HG03025 (cell line): ENCODE results near the gene KCNH8.
"Not testable (repeated sequence)": the region's sequence is repeated elsewhere in the genome, so short reads cannot be mapped to it uniquely, and the experiment has no call there.

ENCODE experiments used
- ATAC-seq: cut with Tn5 transposase; IDR thresholded peaks from one replicate; pipeline ENCODE4 v1.9.1; 2021; ENCODE audit warnings: mild to moderate bottlenecking, moderate library complexity; ENCODE audit not compliant: unreplicated experiment, low FRiP score

KCNH8 gene

DNA sequence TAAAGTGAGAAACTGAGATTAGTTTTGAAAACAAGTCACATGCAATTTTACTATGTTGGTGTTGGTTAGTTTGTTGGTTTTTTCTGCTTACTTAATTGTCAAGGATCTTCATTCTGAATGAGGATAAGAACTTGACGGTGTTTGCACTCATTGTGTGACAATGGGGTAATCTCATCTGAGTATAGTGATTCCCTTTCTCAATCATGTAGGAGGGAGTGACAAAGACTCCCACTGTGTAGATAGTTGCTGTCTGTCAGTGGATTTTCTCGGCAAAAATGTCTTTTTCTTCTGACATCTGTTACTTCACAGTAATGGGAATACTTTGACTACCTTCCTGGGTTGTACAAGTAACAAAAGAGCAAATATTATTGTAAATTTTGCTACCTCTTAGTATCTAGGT is 23.5 kb downstream of the KCNH8 start:
- no peak for ATAC-seq

DNA sequence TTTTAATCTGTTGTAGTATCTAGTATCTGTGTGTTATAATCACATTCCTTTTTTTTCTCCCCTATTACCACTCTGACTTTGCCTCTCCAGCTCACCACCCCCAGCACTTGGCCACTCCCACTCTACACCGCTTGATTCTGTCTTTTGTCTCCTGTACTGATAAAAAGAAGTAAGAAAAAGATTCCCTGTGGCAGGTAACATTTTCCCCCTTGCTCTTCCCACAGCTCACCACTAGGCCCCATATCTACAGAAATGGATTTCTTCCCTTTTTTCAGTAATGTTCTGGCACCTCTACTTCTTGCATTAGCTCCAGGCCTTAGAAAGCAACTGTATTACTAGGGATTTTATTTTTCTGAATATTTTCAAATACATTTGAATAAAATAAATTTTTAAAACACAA is 25.6 kb downstream of the KCNH8 start:
- ATAC-seq, result no peak

DNA sequence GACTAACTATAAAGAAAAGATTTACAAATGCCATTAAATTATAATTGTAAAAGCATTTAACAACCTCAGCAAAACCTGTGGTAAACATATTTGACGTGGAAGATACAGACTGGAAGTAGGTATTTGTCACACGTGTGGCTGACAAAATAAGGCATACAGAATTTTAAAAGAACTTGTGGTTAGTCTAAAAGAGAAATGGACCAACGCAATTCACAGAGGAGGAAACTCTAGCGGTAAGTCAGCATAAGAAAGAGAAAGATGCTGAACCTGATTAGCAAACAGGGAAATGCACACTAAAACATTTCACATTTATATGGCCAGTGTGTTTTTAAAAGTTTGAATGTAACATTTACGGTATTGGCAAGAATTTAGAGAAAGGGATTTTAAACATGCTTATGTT is 35.3 kb downstream of the KCNH8 start:
- no peak for ATAC-seq

GRCh38 chr3:19190126-19190525 is 41.8 kb downstream of the KCNH8 start:
- ATAC-seq, result no peak

- no peak for ATAC-seq
Observed at GRCh38 chr3:19190602-19191001, 42.3 kb downstream of the KCNH8 start.

DNA sequence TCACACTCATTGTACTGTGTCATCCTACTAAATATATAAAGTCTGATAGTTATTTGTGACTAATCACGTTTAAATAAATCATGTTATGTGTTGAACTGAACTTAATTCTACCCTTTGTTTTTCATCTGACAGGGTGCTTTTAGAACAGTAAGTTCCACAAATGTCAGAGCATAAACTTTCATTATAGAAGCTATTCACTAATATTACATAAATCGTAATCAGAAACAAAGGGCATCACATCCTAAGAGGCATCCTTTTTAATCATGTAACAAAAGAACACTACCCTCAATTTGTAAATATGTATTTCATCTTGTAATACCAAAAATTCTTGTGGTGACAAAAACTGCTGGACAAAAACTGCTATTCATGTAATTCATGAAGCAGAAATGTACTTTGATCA is 50.8 kb downstream of the KCNH8 start:
- ATAC-seq, result no peak

DNA sequence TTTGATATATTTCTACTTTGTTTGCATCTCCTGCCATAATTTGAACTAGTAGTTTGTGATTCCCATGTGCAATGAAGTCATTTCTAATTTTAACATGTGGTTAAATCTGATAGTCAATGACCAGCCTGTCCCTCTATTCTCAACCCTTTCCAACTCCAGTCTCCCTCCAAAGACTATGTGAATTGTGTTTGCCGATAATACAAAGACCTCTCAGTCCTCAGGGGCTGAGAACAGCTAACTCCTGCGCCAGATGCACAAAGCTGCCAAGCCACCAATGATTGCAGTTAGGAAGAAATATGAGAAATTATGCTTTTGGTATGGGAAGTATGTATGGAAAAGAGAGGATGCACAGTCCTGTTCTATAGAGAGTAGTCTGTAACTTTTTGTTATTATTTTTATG is 54.0 kb downstream of the KCNH8 start:
- no peak for ATAC-seq

DNA sequence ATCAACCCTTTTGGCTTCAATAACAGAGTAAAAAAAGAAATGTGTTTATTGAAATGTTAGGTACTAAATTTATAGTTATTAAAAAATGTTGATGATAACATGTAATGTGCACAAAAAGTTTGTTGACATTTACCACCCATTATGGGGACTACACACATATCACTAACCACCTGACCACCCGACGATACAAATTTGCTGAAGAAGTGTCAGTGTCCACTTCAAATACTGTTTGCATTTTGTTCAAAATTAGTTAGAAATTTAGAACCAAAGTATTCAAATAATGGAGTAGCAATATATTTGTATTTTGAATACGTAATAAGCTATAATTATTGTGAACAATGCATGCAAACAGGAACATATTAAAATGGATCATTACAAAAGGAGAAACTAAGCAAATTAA is 54.4 kb downstream of the KCNH8 start:
- no peak for ATAC-seq

- no peak for ATAC-seq
Observed at GRCh38 chr3:19206540-19206939, 58.2 kb downstream of the KCNH8 start.

GRCh38 chr3:19213603-19214220 is 65.4 kb downstream of the KCNH8 start:
- no peak for ATAC-seq

DNA sequence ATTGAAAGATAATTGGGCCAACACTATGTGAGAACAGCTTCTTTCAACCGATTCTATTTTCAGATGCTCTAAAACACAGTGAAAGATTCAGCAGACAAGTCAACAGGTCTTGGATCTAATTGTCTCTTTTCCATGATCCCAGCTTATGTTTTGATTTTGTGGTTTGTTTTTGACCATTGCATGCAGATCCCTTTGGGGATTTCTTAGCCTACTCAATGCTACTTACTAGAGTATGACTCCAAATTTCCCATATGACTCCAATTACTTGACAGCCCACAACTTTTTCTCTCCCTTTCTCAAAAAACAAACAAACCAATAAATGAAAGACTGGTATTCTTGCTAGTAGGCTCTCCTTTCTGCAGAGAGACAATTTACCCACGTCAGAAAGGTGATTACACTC is 67.1 kb downstream of the KCNH8 start:
- ATAC-seq, result no peak

- no peak for ATAC-seq
Observed at GRCh38 chr3:19216669-19217337, 68.5 kb downstream of the KCNH8 start.

DNA sequence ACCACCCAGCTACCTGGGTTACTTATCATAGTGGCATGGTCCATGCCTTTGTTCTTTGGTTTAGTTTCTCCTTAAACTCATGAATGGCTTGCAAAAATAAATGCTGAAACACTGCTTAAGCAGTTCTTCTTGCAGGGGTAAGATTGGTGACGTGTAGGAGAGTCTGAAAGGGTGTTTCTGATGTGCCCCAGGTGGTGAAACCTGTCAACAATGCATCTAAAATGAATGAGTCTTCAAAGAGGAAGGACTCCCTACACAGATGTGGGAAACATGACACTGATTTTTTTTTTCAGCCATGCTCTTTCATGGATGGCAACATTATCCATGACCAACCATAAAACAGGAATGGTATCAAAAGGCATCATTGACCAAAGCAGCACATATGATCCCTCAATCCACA is 72.0 kb downstream of the KCNH8 start:
- ATAC-seq, result no peak

DNA sequence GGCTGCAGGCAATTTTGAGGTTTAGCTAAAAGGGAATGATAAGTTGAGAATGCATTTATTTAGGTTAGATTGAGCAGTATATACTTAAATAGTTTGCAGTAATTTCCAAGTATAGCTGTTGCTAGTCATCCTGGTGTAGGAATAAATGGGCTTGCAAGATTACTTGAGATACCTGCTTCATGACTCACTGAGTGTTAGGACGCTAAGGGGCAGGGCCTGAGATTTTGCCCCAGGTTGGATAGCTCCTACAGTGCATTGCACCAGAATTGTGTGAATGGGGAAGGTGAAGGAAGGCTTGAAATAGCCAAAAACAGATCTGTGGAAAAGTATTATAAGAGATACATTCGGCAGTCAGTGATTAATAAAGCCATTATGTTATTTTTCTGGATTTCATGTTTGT is 72.8 kb downstream of the KCNH8 start:
- ATAC-seq, result no peak

GRCh38 chr3:19226479-19226878 is 78.2 kb downstream of the KCNH8 start:
- no peak for ATAC-seq

GRCh38 chr3:19228167-19228566 is 79.9 kb downstream of the KCNH8 start:
- no peak for ATAC-seq

DNA sequence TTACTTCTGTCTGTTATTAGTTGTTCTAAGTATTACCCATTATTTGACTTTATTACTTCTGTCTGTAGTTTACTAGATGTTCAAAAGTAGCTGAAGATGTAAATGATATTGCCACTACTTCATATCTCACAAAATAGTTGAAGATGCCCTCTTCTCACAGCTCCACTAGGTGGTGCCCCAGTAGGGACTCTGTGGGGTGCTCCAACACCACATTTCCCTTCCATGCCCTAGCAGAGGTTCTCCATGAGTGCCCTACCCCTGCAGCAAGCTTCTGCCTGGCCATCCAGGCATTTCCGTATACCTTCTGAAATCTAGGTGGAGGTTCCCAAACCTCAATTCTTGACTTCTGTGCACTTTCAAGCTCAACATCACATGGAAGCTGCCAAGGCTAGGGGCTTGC is 80.8 kb downstream of the KCNH8 start:
- ATAC-seq, result no peak

DNA sequence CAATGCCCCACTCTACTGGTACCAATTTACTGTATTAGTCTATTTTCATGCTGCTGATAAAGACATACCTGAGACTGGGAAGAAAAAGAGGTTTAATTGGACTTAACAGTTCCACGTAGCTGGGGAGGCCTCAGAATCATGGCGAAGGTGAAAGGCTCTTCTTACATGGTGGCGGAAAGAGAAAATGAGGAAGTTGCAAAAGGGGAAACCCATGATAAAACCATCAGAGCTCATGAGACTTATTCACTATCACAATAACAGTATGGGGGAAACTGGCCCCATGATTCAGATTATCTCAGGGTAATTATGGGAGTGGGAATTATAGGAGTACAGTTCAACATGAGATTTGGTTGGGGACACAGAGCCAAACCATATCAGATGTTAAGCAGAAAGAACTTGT is 81.6 kb downstream of the KCNH8 start:
- not testable (repeated sequence) for ATAC-seq

DNA sequence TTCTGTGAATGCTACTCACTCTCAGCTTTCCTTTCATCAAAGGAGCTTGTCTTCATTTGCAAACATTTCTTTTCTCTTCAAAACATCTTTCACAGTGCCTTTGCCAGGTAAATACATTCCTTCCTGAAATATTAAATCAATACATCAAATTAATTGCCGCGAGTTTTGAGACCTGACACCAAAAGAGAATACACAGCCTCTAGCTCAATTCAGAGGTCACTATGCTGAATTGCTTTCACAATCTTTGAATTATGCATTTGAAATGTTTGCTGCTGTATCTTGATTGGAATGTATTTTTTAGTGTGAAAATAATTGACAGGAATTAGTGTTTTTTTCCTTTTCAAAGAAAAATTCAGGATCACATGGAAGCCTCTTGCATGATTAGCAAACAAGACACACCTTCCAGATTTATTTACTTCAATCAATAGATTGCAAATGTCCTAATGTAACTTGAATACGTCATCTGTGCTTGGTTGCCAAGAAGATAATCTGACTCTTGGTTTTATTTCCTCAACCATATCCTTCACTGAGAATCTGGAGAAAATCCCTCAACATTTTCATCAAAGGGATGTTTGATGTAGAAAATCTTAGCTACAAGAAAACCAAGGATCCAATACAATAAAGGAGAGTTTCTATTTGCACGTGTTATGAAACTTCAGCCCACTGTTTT is 83.6 kb downstream of the KCNH8 start:
- ATAC-seq, result no peak

DNA sequence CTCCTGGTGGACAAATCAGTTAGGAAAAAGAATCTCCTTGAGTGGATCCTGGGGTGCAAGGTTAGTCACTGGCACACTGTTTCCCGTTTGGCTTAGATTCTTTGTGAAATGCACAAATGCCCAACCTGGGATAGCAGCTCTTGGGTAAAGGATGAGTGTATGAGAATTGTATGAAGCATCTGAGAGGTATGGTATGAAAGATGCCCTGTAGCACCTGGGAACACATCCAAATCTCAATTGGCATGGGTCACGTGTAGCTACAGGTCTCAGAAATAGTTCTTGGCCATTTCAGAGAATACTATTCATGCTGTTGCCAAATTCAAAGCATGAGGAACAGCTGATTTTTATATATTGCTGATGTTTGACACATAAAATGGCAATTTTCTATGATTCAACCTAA is 84.3 kb downstream of the KCNH8 start:
- no peak for ATAC-seq

DNA sequence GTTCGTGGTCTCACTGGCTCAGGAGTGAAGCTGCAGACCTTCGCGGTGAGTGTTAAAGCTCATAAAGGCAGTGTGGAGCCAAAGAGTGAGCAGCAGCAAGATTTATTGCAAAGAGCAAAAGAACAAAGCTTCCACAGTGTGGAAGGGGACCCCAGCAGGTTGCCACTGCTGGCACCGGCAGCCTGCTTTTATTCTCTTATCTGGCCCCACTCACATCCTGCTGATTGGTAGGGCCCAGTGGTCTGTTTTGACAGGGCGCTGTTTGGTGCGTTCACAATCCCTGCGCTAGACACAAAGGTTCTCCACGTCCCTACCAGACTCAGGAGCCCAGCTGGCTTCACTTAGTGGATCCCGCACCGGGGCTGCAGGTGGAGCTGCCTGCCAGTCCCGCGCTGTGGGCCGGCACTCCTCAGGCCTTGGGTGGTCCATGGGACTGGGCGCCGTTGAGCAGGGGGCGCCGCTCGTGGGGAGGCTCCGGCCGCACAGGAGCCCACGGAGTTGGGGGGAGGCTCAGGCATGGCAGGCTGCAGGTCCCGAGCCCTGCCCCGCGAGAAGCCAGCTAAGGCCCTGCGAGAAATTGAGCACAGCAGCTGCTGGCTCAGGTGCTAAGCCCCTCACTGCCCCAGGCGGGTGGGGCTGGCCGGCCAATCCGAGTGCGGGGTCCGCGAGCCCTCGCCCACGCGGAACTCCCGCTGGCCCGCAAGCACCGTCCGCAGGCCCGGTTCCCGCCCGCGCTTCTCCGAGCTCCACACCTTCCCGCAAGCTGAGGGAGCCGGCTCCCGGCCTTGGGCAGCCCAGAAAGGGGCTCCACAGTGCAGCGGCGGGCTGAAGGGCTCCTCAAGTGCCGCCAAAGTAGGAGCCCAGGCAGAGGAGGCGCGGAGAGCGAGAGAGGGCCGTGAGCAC is 85.8 kb downstream of the KCNH8 start:
- ATAC-seq, result not testable (repeated sequence)
